GM12878 (cell line): Measurements from ENCODE around the gene DUOXA1. TPM values are rescaled to one million over a fixed set of nuclear protein-coding genes. Genes with fewer than 3 reads are reported as not detected.

Experiments
- ATAC-seq: fragments of 200-7000 bp; cut with Tn5 transposase; 3 replicates; pipeline ENCODE4 v1.9.1; 2020; ENCODE audit warnings: mild to moderate bottlenecking, moderate library complexity
- BruUV-seq: library from RNA; stranded (reverse); fragments of 400-500 nt; replicated peaks from 2 replicates; lab custom pipeline; 2021; lab: Mats Ljungman, UMichigan
- CTCF ChIA-PET: fragments of 300-600 bp; sonication (Branson Sonifier 250); formaldehyde crosslinking; extraction: SDS; loops from one replicate; lab custom pipeline; 2021; ENCODE audit warnings: inconsistent platforms; lab: Yijun Ruan, JAX
- POLR2A ChIA-PET: fragments of 350-600 bp; formaldehyde crosslinking; extraction: SDS; loops from one replicate; lab custom pipeline; 2021; ENCODE audit warnings: inconsistent platforms; lab: Charles Lee
- RAD21 ChIA-PET: fragments of 300-600 bp; sonication (Branson Sonifier 250); formaldehyde crosslinking; loops from one replicate; lab custom pipeline; 2023; ENCODE audit warnings: antibody characterized with exemption; ENCODE audit not compliant: unreplicated experiment; lab: Charles Lee
- SMC1A ChIA-PET: fragments of 300-600 bp; sonication (Branson Sonifier 250); formaldehyde crosslinking; loops from one replicate; lab custom pipeline; 2023; ENCODE audit not compliant: unreplicated experiment, uncharacterized antibody; lab: Charles Lee
- DNase-seq: peaks from one replicate; pipeline ENCODE4 v3.0.0-alpha.2; 2011; ENCODE audit warnings: low read depth, low spot score
- FAIRE-seq: peaks from 3 replicates; lab custom pipeline; 2011; peaks lifted over from hg19 to GRCh38; lab: Jason Lieb, UNC
- H2AFZ ChIP-seq: 2 replicates; pipeline ENCODE4 v1.6.0; 2011; ENCODE audit warnings: low read depth, low read length, control low read depth; ENCODE audit not compliant: control insufficient read depth
- H3K27ac ChIP-seq: 2 replicates; pipeline ENCODE4 v1.5.1; 2011; ENCODE audit warnings: control low read depth; ENCODE audit not compliant: control insufficient read depth, insufficient read depth
- H3K27me3 ChIP-seq, 2 experiments: replicated peaks in 1 of 2; 2 replicates each; pipeline versions ENCODE4 v1.6.0 to v1.6.1; 2011; ENCODE audit warnings: low read length in 1 of 2; ENCODE audit not compliant: control insufficient read depth in 2 of 2, insufficient read depth in 2 of 2
- H3K36me3 ChIP-seq, 2 experiments: 2 replicates each; pipeline ENCODE4 v1.5.1; 2011; ENCODE audit warnings: low read length in 1 of 2; ENCODE audit not compliant: control insufficient read depth in 2 of 2, insufficient read depth in 2 of 2
- H3K4me1 ChIP-seq: 2 replicates; pipeline ENCODE4 v1.6.1; 2011; ENCODE audit warnings: mild to moderate bottlenecking, low read length, moderate library complexity, mixed read lengths; ENCODE audit not compliant: control insufficient read depth, insufficient read depth
- H3K4me2 ChIP-seq: 2 replicates; pipeline ENCODE4 v1.6.0; 2011; ENCODE audit warnings: control low read depth; ENCODE audit not compliant: control insufficient read depth, insufficient read depth
- H3K4me3 ChIP-seq: fragments of 200-600 bp; sonication (generic); 2 replicates; pipeline ENCODE4 v1.5.1; 2016
- H3K79me2 ChIP-seq: 2 replicates; pipeline ENCODE4 v1.6.0; 2011; ENCODE audit warnings: low read length; ENCODE audit not compliant: control insufficient read depth, insufficient read depth
- H3K9ac ChIP-seq: 2 replicates; pipeline ENCODE4 v1.8.0; 2011; ENCODE audit warnings: low read length, control low read depth, mixed read lengths; ENCODE audit not compliant: control insufficient read depth, insufficient read depth
- H3K9me3 ChIP-seq: replicated peaks from 3 replicates; pipeline ENCODE4 v1.5.1; 2011; ENCODE audit warnings: mild to moderate bottlenecking, low read length; ENCODE audit not compliant: control insufficient read depth, insufficient read depth
- H4K20me1 ChIP-seq: 2 replicates; pipeline ENCODE4 v1.6.0; 2011; ENCODE audit not compliant: control insufficient read depth, insufficient read depth
- BRCA1 ChIP-seq: IDR thresholded peaks from 2 replicates; pipeline ENCODE4 v1.6.1; 2011; ENCODE audit warnings: low read depth, low read length, improper control_type of control experiment
- CEBPB ChIP-seq, 2 experiments: fragments of 150-350 bp in 1 of 2; IDR thresholded peaks; 2 replicates each; pipeline ENCODE4 v1.6.1; 2012 to 2014; ENCODE audit warnings: low read depth in 2 of 2, low read length in 2 of 2, borderline replicate concordance in 1 of 2, inconsistent platforms in 1 of 2
- EGR1 ChIP-seq, 2 experiments: IDR thresholded peaks; 1 replicate in 1 of 2; 2 replicates in 1 of 2; pipeline ENCODE4 v1.6.1; 2011 to 2012; ENCODE audit warnings: low read depth in 2 of 2, low read length in 2 of 2, borderline replicate concordance in 1 of 2, mild to moderate bottlenecking in 1 of 2, moderate library complexity in 1 of 2
- EZH2 ChIP-seq: IDR thresholded peaks from 2 replicates; pipeline ENCODE4 v1.6.1; 2012; ENCODE audit warnings: low read depth, mild to moderate bottlenecking, control low read depth, inconsistent platforms, low read length, borderline replicate concordance; ENCODE audit not compliant: control insufficient read depth
- FOXK2 ChIP-seq: fragments of 450-650 bp; IDR thresholded peaks from 2 replicates; pipeline ENCODE4 v1.6.1; 2017; ENCODE audit warnings: mild to moderate bottlenecking, moderate library complexity
- GABPA ChIP-seq: IDR thresholded peaks from 2 replicates; pipeline ENCODE4 v1.6.1; 2014; ENCODE audit warnings: antibody characterized with exemption, low read depth, mild to moderate bottlenecking, inconsistent platforms
- NFYB ChIP-seq: IDR thresholded peaks from 2 replicates; pipeline ENCODE4 v1.6.1; 2011; ENCODE audit warnings: low read depth, mild to moderate bottlenecking, low read length, improper control_type of control experiment, moderate library complexity; ENCODE audit not compliant: insufficient read depth
- POLR2A ChIP-seq: IDR thresholded peaks from 2 replicates; pipeline ENCODE4 v1.6.1; 2011; ENCODE audit warnings: low read depth, mild to moderate bottlenecking, low read length
- WGBS: methylation state at CpG from one replicate; pipeline ENCODE4 v1.1.6; 2016; ENCODE audit warnings: low lambda C conversion rate; ENCODE audit not compliant: insufficient replicate concordance, insufficient coverage; ENCODE audit errors: missing lambda C conversion rate; 5-methylcytosine and 5-hydroxymethylcytosine counted together
- in situ Hi-C: fragments of 300-500 bp; cut with MboI; formaldehyde crosslinking; loops from 9 replicates; pipeline ENCODE4 v1.14.3; 2018; ENCODE audit warnings: mixed read lengths
- intact Hi-C: fragments of 100-400 bp; cut with micrococcal nuclease; formaldehyde crosslinking; loops from one replicate; pipeline ENCODE4 v1.14.2; 2022; ENCODE audit not compliant: unreplicated experiment
- polyA plus RNA-seq, 11 experiments: library from polyadenylated mRNA; depleted of rRNA in 4 of 11; unstranded in 6 of 11; stranded (reverse) in 5 of 11; fragments of >200 nt; fragmentation: Nextera tagmentation in 4 of 11; fragmentation: Illumina TruSeq in 1 of 11; extraction: Ambion mirVana in 4 of 11; extraction: Trizol in 1 of 11; gene quantifications; 1 replicate in 1 of 11; 2 replicates in 10 of 11; pipeline versions ENCODE4 v1.2.1 to v1.2.3, GENCODE V29; 2011 to 2016; ENCODE audit warnings: inconsistent platforms in 2 of 11, missing spikeins in 2 of 11, low read depth in 1 of 11
- total RNA-seq, 4 experiments: library from RNA; depleted of rRNA in 3 of 4; stranded (reverse); fragments of >200 nt in 3 of 4; fragmentation: Illumina TruSeq in 1 of 4; extraction: Trizol in 1 of 4; gene quantifications; 2 replicates each; pipeline versions ENCODE4 v1.2.1 to v1.2.3, GENCODE V29; 2013 to 2021

DUOXA1 gene
- total and polyA plus RNA-seq, 10 of the 15 experiments (the other 5 are each of a cell fraction or from before 2014, with no cell fraction given): 0.08 TPM; not detected in 9

GRCh38 chr15:45101749-45102148, 27.9 kb downstream of the DUOXA1 start:
- WGBS: 48% methylated on average over 12 of the region's 12 CpGs
- intact Hi-C loops: no loop called here
- BruUV-seq: no TSS peak
- H4K20me1 ChIP-seq: no peaks in the 10 kb centered on the region; the same call in 1 of the 2 replicates
- ChIA-PET SMC1A (no interaction called here), CTCF (no interaction called here), POLR2A (no interaction called here), RAD21 (no interaction called here)
- no peak for TF ChIP-seq EZH2
- no peak for TF ChIP-seq NFYB
- no peak for TF ChIP-seq GABPA
- no peak for TF ChIP-seq EGR1 (IDR thresholded peaks at IDR 0.05; ENCODE audit: borderline replicate concordance in 1 of 2, low read depth in 2 of 2, low read length in 2 of 2)
- TF ChIP-seq FOXK2: no peak
- no peak for TF ChIP-seq BRCA1
- no peaks in the 10 kb centered on the region for H3K4me1 ChIP-seq
- FAIRE-seq (no peak), ATAC-seq (no peak), DNase-seq (no peak)
- no peaks in the 10 kb centered on the region for H3K9me3 ChIP-seq
- no peaks in the 10 kb centered on the region; a peak in 2 of 4 replicates for H3K27me3 ChIP-seq
- no peak overlapping the region for H2AFZ ChIP-seq
- no peaks in the 10 kb centered on the region for H3K36me3 ChIP-seq
- H3K4me2 ChIP-seq: no peak overlapping the region
- H3K79me2 ChIP-seq: no peaks in the 10 kb centered on the region
- in situ Hi-C loops: no loop called here
- H3K4me3 ChIP-seq: no peak overlapping the region
- H3K9ac ChIP-seq: no peak overlapping the region
- H3K27ac ChIP-seq: no peak overlapping the region

- ChIA-PET CTCF (interaction anchor here (1.0 kb wide), 1 partner anchor 17 kb away, joined by 3 read pairs; no protein-coding TSS in a partner anchor), SMC1A (no interaction called here), RAD21 (no interaction called here), POLR2A (no interaction called here)
- WGBS: 35% methylated on average over 7 of the region's 7 CpGs
- H3K9ac ChIP-seq: no peak overlapping the region
- H3K27ac ChIP-seq: no peak overlapping the region
- no peak overlapping the region for H3K4me2 ChIP-seq
- in situ Hi-C loops: no loop called here
- H2AFZ ChIP-seq: no peak overlapping the region
- BruUV-seq: no TSS peak
- H3K36me3 ChIP-seq: no peaks in the 10 kb centered on the region
- FAIRE-seq (no peak), DNase-seq (no peak), ATAC-seq (no peak)
- H3K79me2 ChIP-seq: no peaks in the 10 kb centered on the region
- no peak overlapping the region for H3K4me3 ChIP-seq
- no peaks in the 10 kb centered on the region for H3K4me1 ChIP-seq
- no peaks in the 10 kb centered on the region; a peak in 2 of 4 replicates for H3K27me3 ChIP-seq
- TF ChIP-seq POLR2A (no peak), CEBPB (IDR thresholded peaks at IDR 0.05; ENCODE audit: borderline replicate concordance in 1 of 2, low read depth in 2 of 2, low read length in 2 of 2) (no peak)
- no peaks in the 10 kb centered on the region; the same call in 1 of the 2 replicates for H4K20me1 ChIP-seq
- intact Hi-C loops: no loop called here
- H3K9me3 ChIP-seq: no peaks in the 10 kb centered on the region
These were observed 28.6 kb downstream of the DUOXA1 start for GRCh38 chr15:45100884-45101625.
